Left lung (tissue), 10 donors: ENCODE results near the gene KLHL2. TPM values are rescaled to one million over a fixed set of nuclear protein-coding genes. Genes with fewer than 3 reads are reported as not detected.
A peak's percentile ranks its signal among the peaks of the same experiment; 100 is the strongest.
"Not testable (repeated sequence)": the region's sequence is repeated elsewhere in the genome, so short reads cannot be mapped to it uniquely, and the experiment has no call there.

Source experiments
- ATAC-seq: fragments of 200-7000 bp; cut with Tn5 transposase; one replicate; pipeline ENCODE4 v1.9.1; 2020; ENCODE audit warnings: moderate library complexity
- DNase-seq, 4 donors: peaks; one replicate each; pipeline ENCODE4 v3.0.0-alpha.2; 2013 to 2020
- H3K27ac ChIP-seq, 2 donors: fragments of 200-600 bp; sonication (generic) in 1 of 2; one replicate each; pipeline versions ENCODE4 v1.5.0 to v1.8.0; 2020 to 2021
- H3K27me3 ChIP-seq, 2 donors: fragments of 200-600 bp; sonication (generic) in 1 of 2; one replicate each; pipeline versions ENCODE4 v1.5.0 to v1.8.0; 2020 to 2021
- H3K36me3 ChIP-seq, 2 donors: fragments of 200-600 bp; sonication (generic) in 1 of 2; one replicate each; pipeline versions ENCODE4 v1.5.0 to v1.8.0; 2020 to 2021
- H3K4me1 ChIP-seq, 2 donors: fragments of 200-600 bp; one replicate each; pipeline ENCODE4 v1.8.0; 2021
- H3K4me3 ChIP-seq, 2 donors: fragments of 200-600 bp; sonication (generic) in 1 of 2; one replicate each; pipeline versions ENCODE4 v1.5.0 to v1.8.0; 2020 to 2021; ENCODE audit warnings: mild to moderate bottlenecking in 1 of 2
- H3K9me3 ChIP-seq, 2 donors: fragments of 200-600 bp; sonication (generic) in 1 of 2; one replicate each; pipeline versions ENCODE4 v1.5.0 to v1.8.0; 2020 to 2021
- CTCF ChIP-seq, 2 donors: fragments of 200-600 bp; sonication (generic) in 1 of 2; IDR thresholded peaks; one replicate each; pipeline versions ENCODE4 v1.5.0 to v1.8.0; 2021; ENCODE audit warnings: antibody characterized with exemption in 2 of 2
- intact Hi-C, 2 donors: fragments of 100-400 bp; cut with DNase I; formaldehyde crosslinking; loops; one replicate each; pipeline versions ENCODE4 v1.11.2 to v1.14.2; 2022
- polyA plus RNA-seq, 6 donors: library from polyadenylated mRNA; unstranded; fragments of 120-200 nt; gene quantifications; one replicate each; pipeline ENCODE4 v1.2.1, GENCODE V29; 2013; ENCODE audit not compliant: insufficient read length in 6 of 6
- total RNA-seq, 2 donors: library from RNA; stranded (reverse); fragmentation: NEBNext Ultra II Directional; extraction: Animal tissue kit (Norgen Biotek cat#: 25700); gene quantifications; one replicate each; pipeline ENCODE4 v1.2.1, GENCODE V29; 2021
- donor health status: DM: no; HTN: yes; CAD: no.
- donor health status: DM: no; HTN: no; CAD: no.

Gene KLHL2
- total and polyA plus RNA-seq, 8 donors: 16.2 to 53.4 (median 18.6) TPM

- TF ChIP-seq CTCF (IDR thresholded peaks at IDR 0.05): no peak
- intact Hi-C loops: no loop called here
- Histone ChIP-seq H3K4me1 (peaks cover 0 to 10% of the 10 kb centered on the region in 2 donors), H3K9me3 (no peaks in the 10 kb centered on the region), H3K27me3 (no peaks in the 10 kb centered on the region), H3K36me3 (peaks cover 0 to 22% of the 10 kb centered on the region in 2 donors), H3K4me3 (no peak overlapping the region), H3K27ac (no peak overlapping the region)
- DNase-seq: no peak
- no peak for ATAC-seq
Measured at GRCh38 chr4:165234766-165235165, 27.4 kb downstream of the KLHL2 start.

GRCh38 chr4:165236852-165237251, 29.5 kb downstream of the KLHL2 start:
- intact Hi-C loops, H3K27ac ChIP-seq, H3K4me3 ChIP-seq, H3K9me3 ChIP-seq, DNase-seq, H3K4me1 ChIP-seq, ATAC-seq, H3K27me3 ChIP-seq: not testable (repeated sequence)
- H3K36me3 ChIP-seq: peaks cover 0 to 16% of the 10 kb centered on the region in 2 donors

- ATAC-seq, H3K4me3 ChIP-seq, H3K9me3 ChIP-seq, H3K4me1 ChIP-seq, H3K27me3 ChIP-seq, intact Hi-C loops, DNase-seq: not testable (repeated sequence)
- Histone ChIP-seq H3K36me3 (peaks cover 0 to 16% of the 10 kb centered on the region in 2 donors), H3K27ac (peak overlapping the region in 1 of 2 donors; percentile 57)
Measured at GRCh38 chr4:165238041-165238640, 30.8 kb downstream of the KLHL2 start.

GRCh38 chr4:165240761-165241160, 33.4 kb downstream of the KLHL2 start:
- peak; percentile 65 for ATAC-seq

GRCh38 chr4:165244148-165244547, 36.8 kb downstream of the KLHL2 start:
- H3K27me3 ChIP-seq, intact Hi-C loops, H3K27ac ChIP-seq, ATAC-seq, H3K9me3 ChIP-seq, H3K36me3 ChIP-seq, H3K4me3 ChIP-seq, DNase-seq: not testable (repeated sequence)
- peaks cover 0 to 21% of the 10 kb centered on the region in 2 donors for H3K4me1 ChIP-seq

More at GRCh38 chr4:165240761-165241160, 33.4 kb downstream of the KLHL2 start:
- H3K27ac ChIP-seq, H3K4me1 ChIP-seq, DNase-seq, H3K9me3 ChIP-seq, H3K27me3 ChIP-seq, H3K4me3 ChIP-seq, intact Hi-C loops: not testable (repeated sequence)
- H3K36me3 ChIP-seq: peaks cover 0 to 16% of the 10 kb centered on the region in 2 donors

GRCh38 chr4:165244587-165245186, 37.3 kb downstream of the KLHL2 start:
- DNase-seq, H3K27me3 ChIP-seq, ATAC-seq, H3K4me3 ChIP-seq, intact Hi-C loops, H3K36me3 ChIP-seq, H3K9me3 ChIP-seq, H3K27ac ChIP-seq: not testable (repeated sequence)
- H3K4me1 ChIP-seq: peaks cover 0 to 24% of the 10 kb centered on the region in 2 donors

- H3K9me3 ChIP-seq: no peaks in the 10 kb centered on the region
- intact Hi-C loops: no loop called here
- H3K4me3 ChIP-seq: no peak overlapping the region
- no peaks in the 10 kb centered on the region for H3K27me3 ChIP-seq
- no peaks in the 10 kb centered on the region for H3K36me3 ChIP-seq
- H3K4me1 ChIP-seq: peaks cover 0 to 24% of the 10 kb centered on the region in 2 donors
- ATAC-seq: peak; percentile 38
- no peak for DNase-seq
- H3K27ac ChIP-seq: peak overlapping the region in 1 of 2 donors; percentile 72
- TF ChIP-seq CTCF (IDR thresholded peaks at IDR 0.05): no peak
Measured at GRCh38 chr4:165248102-165248501, 40.7 kb downstream of the KLHL2 start.

- H3K4me1 ChIP-seq: peaks cover 0 to 24% of the 10 kb centered on the region in 2 donors
- H3K36me3 ChIP-seq, H3K27me3 ChIP-seq, intact Hi-C loops, H3K4me3 ChIP-seq, DNase-seq, H3K9me3 ChIP-seq: not testable (repeated sequence)
- peak overlapping the region in 1 of 2 donors; percentile 72 for H3K27ac ChIP-seq
- ATAC-seq: peak; percentile 47
Measured at GRCh38 chr4:165248904-165249303, 41.5 kb downstream of the KLHL2 start.

- intact Hi-C loops, H3K4me3 ChIP-seq, H3K36me3 ChIP-seq, H3K27me3 ChIP-seq, ATAC-seq, H3K9me3 ChIP-seq, DNase-seq: not testable (repeated sequence)
- H3K27ac ChIP-seq: peak overlapping the region in 1 of 2 donors; percentile 90
- H3K4me1 ChIP-seq: peaks cover 0 to 29% of the 10 kb centered on the region in 2 donors
Measured at GRCh38 chr4:165254771-165255170, 47.4 kb downstream of the KLHL2 start.

- DNase-seq: peak in 3 of 4 donors; percentile 20 to 50 (median 41)
- H3K27ac ChIP-seq: peak overlapping the region; percentile 19 to 90
- intact Hi-C loops, H3K4me3 ChIP-seq, H3K27me3 ChIP-seq, H3K36me3 ChIP-seq, H3K9me3 ChIP-seq: not testable (repeated sequence)
- peak; percentile 76 for ATAC-seq
- H3K4me1 ChIP-seq: peaks cover 0 to 29% of the 10 kb centered on the region in 2 donors
Measured at GRCh38 chr4:165255439-165255838, 48.1 kb downstream of the KLHL2 start.

- H3K9me3 ChIP-seq, H3K4me3 ChIP-seq, intact Hi-C loops, H3K36me3 ChIP-seq, H3K27me3 ChIP-seq: not testable (repeated sequence)
- Histone ChIP-seq H3K27ac (peak overlapping the region; percentile 19 to 90), H3K4me1 (peaks cover 0 to 29% of the 10 kb centered on the region in 2 donors)
- DNase-seq: peak in 1 of 4 donors; percentile 3
- peak; percentile 84 for ATAC-seq
Measured at GRCh38 chr4:165256074-165256659, 48.8 kb downstream of the KLHL2 start.
